SIG-M5 treated with dmso at 0.1 percent for 504 hours (cell line): Measurements from ENCODE around the gene CCDC32.
A peak's percentile ranks its signal among the peaks of the same experiment; 100 is the strongest.
"Not testable (repeated sequence)": the region's sequence is repeated elsewhere in the genome, so short reads cannot be mapped to it uniquely, and the experiment has no call there.

Source experiments
- DNase-seq: peaks from one replicate; lab custom pipeline; 2025; ENCODE audit not compliant: unreplicated experiment; lab: John Stamatoyannopoulos, UW

Gene CCDC32

GRCh38 chr15:40564591-40565332 is at the start of gene CCDC32:
CCDC32 (minus strand) TSS chr15:40565042; CDS start chr15:40563015, 2,027 bp downstream.
- peak; percentile 99 for DNase-seq

GRCh38 chr15:40613080-40613479 is 48.2 kb upstream of the CCDC32 start:
- DNase-seq = no peak

- no peak for DNase-seq
Measured at GRCh38 chr15:40603935-40604334, 39.1 kb upstream of the CCDC32 start.

- no peak for DNase-seq
Measured at GRCh38 chr15:40600956-40601355, 36.1 kb upstream of the CCDC32 start.

GRCh38 chr15:40598672-40599071 is 33.8 kb upstream of the CCDC32 start:
- DNase-seq = no peak

- DNase-seq = no peak
Measured at GRCh38 chr15:40598126-40598525, 33.3 kb upstream of the CCDC32 start.

GRCh38 chr15:40597024-40597423 is 32.2 kb upstream of the CCDC32 start:
- no peak for DNase-seq

GRCh38 chr15:40595773-40596172 is 30.9 kb upstream of the CCDC32 start:
- DNase-seq = no peak

- DNase-seq = no peak
Measured at GRCh38 chr15:40595219-40595618, 30.4 kb upstream of the CCDC32 start.

- DNase-seq = peak; percentile 62
Measured at GRCh38 chr15:40594429-40594836, 29.6 kb upstream of the CCDC32 start.

- DNase-seq = peak; percentile 90
Measured at GRCh38 chr15:40593588-40594428, 29.0 kb upstream of the CCDC32 start, which contains the start of gene KNL1. KNL1 (plus strand) TSS chr15:40594249; CDS start chr15:40602932, 8,683 bp downstream.

- DNase-seq = no peak
Measured at GRCh38 chr15:40593165-40593564, 28.3 kb upstream of the CCDC32 start.

- no peak for DNase-seq
Measured at GRCh38 chr15:40591389-40591788, 26.5 kb upstream of the CCDC32 start.

- no peak for DNase-seq
Measured at GRCh38 chr15:40590667-40591050, 25.8 kb upstream of the CCDC32 start.

- no peak for DNase-seq
Measured at GRCh38 chr15:40584191-40584590, 19.3 kb upstream of the CCDC32 start.

- peak; percentile 47 for DNase-seq
Measured at GRCh38 chr15:40582726-40583246, 17.9 kb upstream of the CCDC32 start.

GRCh38 chr15:40581796-40582195 is 17.0 kb upstream of the CCDC32 start:
- DNase-seq = not testable (repeated sequence)

- no peak for DNase-seq
Measured at GRCh38 chr15:40578892-40579291, 14.1 kb upstream of the CCDC32 start.

- DNase-seq = not testable (repeated sequence)
Measured at GRCh38 chr15:40576914-40577313, 12.1 kb upstream of the CCDC32 start.

- no peak for DNase-seq
Measured at GRCh38 chr15:40575113-40575512, 10.3 kb upstream of the CCDC32 start.

GRCh38 chr15:40569129-40569953 is 4.5 kb upstream of the CCDC32 start, which contains the start of gene RPUSD2:
RPUSD2 (plus strand) TSS chr15:40569299; CDS start chr15:40569338, 39 bp downstream.
- peak; percentile 87 for DNase-seq
